Measurements from ENCODE around the gene RNH1. TPM values are rescaled to one million over a fixed set of nuclear protein-coding genes. Genes with fewer than 3 reads are reported as not detected.

RNH1 gene
- total and polyA plus RNA-seq, 2 of the 8 experiments (the other 6 are each of a cell fraction or from before 2014, with no cell fraction given), result 48.7 to 49.8 TPM

DNA sequence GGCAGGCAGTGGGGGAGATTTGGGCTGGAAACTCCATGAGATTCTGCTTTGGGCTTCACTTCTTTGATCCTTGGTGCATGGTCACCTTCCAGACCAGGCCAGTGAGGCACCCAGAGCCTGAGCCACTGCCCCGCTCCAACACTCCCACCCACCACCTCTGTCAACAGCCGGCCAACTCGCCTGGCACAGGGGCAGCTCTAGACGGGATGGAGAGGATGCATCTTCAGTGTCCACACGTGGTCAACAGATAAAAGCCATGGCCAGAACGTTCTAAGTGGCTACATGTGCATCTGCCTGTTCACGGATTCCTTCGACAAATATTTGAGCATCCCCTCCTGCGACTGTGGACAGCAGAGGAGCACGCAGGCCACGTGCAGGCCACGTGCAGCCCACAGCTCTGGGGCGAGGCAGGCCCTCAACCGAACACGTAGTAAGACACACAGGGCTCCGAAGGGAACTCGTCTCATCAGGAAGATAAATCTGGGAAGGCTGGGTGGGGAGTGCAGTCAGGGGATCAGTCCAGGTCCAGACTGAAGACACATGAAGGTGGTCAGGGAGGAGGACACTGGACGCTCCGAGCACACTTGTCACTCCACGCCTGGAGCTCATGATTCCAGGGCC, 31.5 kb upstream of the RNH1 start (continued):
- TF ChIP-seq, protein P1, sequence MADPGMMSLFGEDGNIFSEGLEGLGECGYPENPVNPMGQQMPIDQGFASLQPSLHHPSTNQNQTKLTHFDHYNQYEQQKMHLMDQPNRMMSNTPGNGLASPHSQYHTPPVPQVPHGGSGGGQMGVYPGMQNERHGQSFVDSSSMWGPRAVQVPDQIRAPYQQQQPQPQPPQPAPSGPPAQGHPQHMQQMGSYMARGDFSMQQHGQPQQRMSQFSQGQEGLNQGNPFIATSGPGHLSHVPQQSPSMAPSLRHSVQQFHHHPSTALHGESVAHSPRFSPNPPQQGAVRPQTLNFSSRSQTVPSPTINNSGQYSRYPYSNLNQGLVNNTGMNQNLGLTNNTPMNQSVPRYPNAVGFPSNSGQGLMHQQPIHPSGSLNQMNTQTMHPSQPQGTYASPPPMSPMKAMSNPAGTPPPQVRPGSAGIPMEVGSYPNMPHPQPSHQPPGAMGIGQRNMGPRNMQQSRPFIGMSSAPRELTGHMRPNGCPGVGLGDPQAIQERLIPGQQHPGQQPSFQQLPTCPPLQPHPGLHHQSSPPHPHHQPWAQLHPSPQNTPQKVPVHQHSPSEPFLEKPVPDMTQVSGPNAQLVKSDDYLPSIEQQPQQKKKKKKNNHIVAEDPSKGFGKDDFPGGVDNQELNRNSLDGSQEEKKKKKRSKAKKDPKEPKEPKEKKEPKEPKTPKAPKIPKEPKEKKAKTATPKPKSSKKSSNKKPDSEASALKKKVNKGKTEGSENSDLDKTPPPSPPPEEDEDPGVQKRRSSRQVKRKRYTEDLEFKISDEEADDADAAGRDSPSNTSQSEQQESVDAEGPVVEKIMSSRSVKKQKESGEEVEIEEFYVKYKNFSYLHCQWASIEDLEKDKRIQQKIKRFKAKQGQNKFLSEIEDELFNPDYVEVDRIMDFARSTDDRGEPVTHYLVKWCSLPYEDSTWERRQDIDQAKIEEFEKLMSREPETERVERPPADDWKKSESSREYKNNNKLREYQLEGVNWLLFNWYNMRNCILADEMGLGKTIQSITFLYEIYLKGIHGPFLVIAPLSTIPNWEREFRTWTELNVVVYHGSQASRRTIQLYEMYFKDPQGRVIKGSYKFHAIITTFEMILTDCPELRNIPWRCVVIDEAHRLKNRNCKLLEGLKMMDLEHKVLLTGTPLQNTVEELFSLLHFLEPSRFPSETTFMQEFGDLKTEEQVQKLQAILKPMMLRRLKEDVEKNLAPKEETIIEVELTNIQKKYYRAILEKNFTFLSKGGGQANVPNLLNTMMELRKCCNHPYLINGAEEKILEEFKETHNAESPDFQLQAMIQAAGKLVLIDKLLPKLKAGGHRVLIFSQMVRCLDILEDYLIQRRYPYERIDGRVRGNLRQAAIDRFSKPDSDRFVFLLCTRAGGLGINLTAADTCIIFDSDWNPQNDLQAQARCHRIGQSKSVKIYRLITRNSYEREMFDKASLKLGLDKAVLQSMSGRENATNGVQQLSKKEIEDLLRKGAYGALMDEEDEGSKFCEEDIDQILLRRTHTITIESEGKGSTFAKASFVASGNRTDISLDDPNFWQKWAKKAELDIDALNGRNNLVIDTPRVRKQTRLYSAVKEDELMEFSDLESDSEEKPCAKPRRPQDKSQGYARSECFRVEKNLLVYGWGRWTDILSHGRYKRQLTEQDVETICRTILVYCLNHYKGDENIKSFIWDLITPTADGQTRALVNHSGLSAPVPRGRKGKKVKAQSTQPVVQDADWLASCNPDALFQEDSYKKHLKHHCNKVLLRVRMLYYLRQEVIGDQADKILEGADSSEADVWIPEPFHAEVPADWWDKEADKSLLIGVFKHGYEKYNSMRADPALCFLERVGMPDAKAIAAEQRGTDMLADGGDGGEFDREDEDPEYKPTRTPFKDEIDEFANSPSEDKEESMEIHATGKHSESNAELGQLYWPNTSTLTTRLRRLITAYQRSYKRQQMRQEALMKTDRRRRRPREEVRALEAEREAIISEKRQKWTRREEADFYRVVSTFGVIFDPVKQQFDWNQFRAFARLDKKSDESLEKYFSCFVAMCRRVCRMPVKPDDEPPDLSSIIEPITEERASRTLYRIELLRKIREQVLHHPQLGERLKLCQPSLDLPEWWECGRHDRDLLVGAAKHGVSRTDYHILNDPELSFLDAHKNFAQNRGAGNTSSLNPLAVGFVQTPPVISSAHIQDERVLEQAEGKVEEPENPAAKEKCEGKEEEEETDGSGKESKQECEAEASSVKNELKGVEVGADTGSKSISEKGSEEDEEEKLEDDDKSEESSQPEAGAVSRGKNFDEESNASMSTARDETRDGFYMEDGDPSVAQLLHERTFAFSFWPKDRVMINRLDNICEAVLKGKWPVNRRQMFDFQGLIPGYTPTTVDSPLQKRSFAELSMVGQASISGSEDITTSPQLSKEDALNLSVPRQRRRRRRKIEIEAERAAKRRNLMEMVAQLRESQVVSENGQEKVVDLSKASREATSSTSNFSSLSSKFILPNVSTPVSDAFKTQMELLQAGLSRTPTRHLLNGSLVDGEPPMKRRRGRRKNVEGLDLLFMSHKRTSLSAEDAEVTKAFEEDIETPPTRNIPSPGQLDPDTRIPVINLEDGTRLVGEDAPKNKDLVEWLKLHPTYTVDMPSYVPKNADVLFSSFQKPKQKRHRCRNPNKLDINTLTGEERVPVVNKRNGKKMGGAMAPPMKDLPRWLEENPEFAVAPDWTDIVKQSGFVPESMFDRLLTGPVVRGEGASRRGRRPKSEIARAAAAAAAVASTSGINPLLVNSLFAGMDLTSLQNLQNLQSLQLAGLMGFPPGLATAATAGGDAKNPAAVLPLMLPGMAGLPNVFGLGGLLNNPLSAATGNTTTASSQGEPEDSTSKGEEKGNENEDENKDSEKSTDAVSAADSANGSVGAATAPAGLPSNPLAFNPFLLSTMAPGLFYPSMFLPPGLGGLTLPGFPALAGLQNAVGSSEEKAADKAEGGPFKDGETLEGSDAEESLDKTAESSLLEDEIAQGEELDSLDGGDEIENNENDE (IDR thresholded peaks at IDR 0.05; ENCODE audit: insufficient replicate concordance, low read length), result no peak
- TF ChIP-seq SP4 (IDR thresholded peaks at IDR 0.05; ENCODE audit: low read length), result no peak
- TF ChIP-seq JUND (IDR thresholded peaks at IDR 0.05; ENCODE audit: low read length), result no peak
- no peak for TF ChIP-seq YY1 (IDR thresholded peaks at IDR 0.05; ENCODE audit: low read depth, low read length)
- no peak for TF ChIP-seq MAFK (IDR thresholded peaks at IDR 0.05; ENCODE audit: low read depth, low read length)
- TF ChIP-seq SIX5 (IDR thresholded peaks at IDR 0.05; ENCODE audit: low read depth, low read length), result no peak
- TF ChIP-seq RXRA (IDR thresholded peaks at IDR 0.05; ENCODE audit: insufficient read depth, low read depth, low read length), result no peak
- no peak for TF ChIP-seq HDAC2 (IDR thresholded peaks at IDR 0.05; ENCODE audit: borderline replicate concordance in 1 of 2, low read depth in 2 of 2, low read length in 2 of 2)
- no peak for TF ChIP-seq BRCA1 (IDR thresholded peaks at IDR 0.05; ENCODE audit: low read depth, low read length)
- no peak for TF ChIP-seq CTBP2 (IDR thresholded peaks at IDR 0.05; ENCODE audit: borderline replicate concordance, insufficient read depth, insufficient read length, low read length)
- no peak for TF ChIP-seq CHD1 (IDR thresholded peaks at IDR 0.05; ENCODE audit: low read depth, low read length)

Data from H1 (cell line).